ENCODE results near the gene CEP131.

CEP131 gene

GRCh38 chr17:81167194-81167524 lies 55.6 kb downstream of the CEP131 start:
- TF ChIP-seq TAF1 (IDR thresholded peaks at IDR 0.05; ENCODE audit: borderline replicate concordance, insufficient read depth, low read length) (no peak), REST (IDR thresholded peaks at IDR 0.05; ENCODE audit: insufficient read depth in 1 of 2, low read depth in 2 of 2, low read length in 2 of 2) (no peak), SIN3A (IDR thresholded peaks at IDR 0.05; ENCODE audit: borderline replicate concordance, insufficient read depth, low read length) (no peak), FOXP2 (optimal IDR thresholded peaks at IDR 0.05; ENCODE audit: borderline replicate concordance, extremely low read depth, extremely low read length, insufficient read depth) (no peak), POLR2AphosphoS5 (IDR thresholded peaks at IDR 0.05; ENCODE audit: low read depth, low read length) (no peak)

DNA sequence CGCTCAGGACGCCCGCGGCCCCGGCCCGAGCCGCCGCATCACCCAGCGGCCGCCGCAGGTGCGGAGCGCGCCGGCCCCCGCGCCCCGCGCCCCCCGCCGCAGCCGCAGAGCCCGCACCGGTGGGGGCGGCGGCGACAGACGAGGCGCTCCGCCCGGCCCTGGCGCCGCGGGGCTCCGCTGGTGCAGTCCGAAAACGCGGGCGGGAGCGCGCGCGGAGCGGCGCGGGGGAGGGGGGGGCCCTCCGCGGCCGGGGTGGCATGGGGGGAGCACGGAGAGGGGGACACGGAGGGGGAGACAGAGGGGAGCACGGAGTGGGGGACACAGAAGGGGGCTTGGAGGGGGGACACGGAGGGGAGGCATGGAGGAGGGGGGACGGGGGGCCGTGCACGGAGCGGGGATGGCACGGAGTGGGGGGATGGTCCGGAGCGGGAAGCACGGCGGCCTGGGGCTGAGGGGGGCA lies 56.7 kb downstream of the CEP131 start, which contains the start of gene AATK:
AATK (minus strand) TSS at position 189 of the 460 bp plus-strand sequence. CDS start 229 bp downstream, outside the sequence.
- TF ChIP-seq TAF1 (IDR thresholded peaks at IDR 0.05; ENCODE audit: borderline replicate concordance, insufficient read depth, low read length) (no peak), REST (IDR thresholded peaks at IDR 0.05; ENCODE audit: insufficient read depth in 1 of 2, low read depth in 2 of 2, low read length in 2 of 2) (no peak)

DNA sequence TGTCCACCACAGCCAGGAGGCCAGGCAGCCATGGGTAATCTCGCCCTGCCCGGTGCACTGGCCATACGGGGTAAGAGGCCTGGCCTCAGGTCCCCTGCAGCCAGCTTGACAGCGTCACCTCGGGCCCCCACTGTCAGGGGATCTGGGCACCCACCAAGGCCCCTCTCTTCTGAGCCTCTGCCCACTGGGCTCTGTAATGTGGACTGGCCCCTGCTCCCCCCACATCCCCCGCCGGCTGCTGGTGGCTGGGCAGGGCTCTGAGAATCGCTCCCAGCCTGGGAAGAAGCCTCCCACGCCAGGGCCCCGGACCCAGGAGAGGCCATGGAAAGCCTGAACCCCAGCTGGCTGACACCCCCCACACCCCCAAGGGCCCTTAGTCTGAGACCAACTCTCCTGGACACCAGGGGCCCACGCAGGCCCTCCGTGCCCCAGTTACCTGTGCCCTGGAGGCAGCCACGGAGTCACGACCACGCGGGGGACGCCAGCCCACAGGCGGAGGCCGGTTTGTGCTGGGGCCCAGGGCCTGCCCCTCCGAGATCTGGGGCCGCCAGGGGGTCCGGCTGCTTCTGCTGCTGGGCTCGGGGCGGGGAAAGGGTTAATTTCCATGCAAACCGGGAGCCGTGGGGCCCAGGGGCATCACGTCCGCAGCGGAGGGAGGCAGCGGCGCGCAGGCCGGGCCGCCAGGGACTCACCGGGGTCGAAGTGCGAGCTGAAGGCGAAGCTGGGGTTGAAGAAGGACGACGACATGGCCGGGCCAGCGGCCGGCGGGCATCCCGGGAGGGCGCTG lies 57.3 kb downstream of the CEP131 start, which contains the start of gene PVALEF:
PVALEF (plus strand) TSS at position 262 of the 787 bp plus-strand sequence. CDS start 15,720 bp downstream, outside the sequence.
- TF ChIP-seq TAF1 (IDR thresholded peaks at IDR 0.05; ENCODE audit: borderline replicate concordance, insufficient read depth, low read length) (no peak), SIN3A (IDR thresholded peaks at IDR 0.05; ENCODE audit: borderline replicate concordance, insufficient read depth, low read length) (no peak), POLR2AphosphoS5 (IDR thresholded peaks at IDR 0.05; ENCODE audit: low read depth, low read length) (no peak), FOXP2 (optimal IDR thresholded peaks at IDR 0.05; ENCODE audit: borderline replicate concordance, extremely low read depth, extremely low read length, insufficient read depth) (no peak), REST (IDR thresholded peaks at IDR 0.05; ENCODE audit: insufficient read depth in 1 of 2, low read depth in 2 of 2, low read length in 2 of 2) (no peak)

GRCh38 chr17:81164371-81165245 lies 58.2 kb downstream of the CEP131 start:
- TF ChIP-seq SIN3A (IDR thresholded peaks at IDR 0.05; ENCODE audit: borderline replicate concordance, insufficient read depth, low read length) (no peak), REST (IDR thresholded peaks at IDR 0.05; ENCODE audit: insufficient read depth in 1 of 2, low read depth in 2 of 2, low read length in 2 of 2) (no peak), POLR2AphosphoS5 (IDR thresholded peaks at IDR 0.05; ENCODE audit: low read depth, low read length) (no peak), TAF1 (IDR thresholded peaks at IDR 0.05; ENCODE audit: borderline replicate concordance, insufficient read depth, low read length) (no peak), FOXP2 (optimal IDR thresholded peaks at IDR 0.05; ENCODE audit: borderline replicate concordance, extremely low read depth, extremely low read length, insufficient read depth) (no peak)

All from PFSK-1 (cell line).